NCI-H460 (cell line): ENCODE measurements around the gene TMEM135. TPM values are rescaled to one million over a fixed set of nuclear protein-coding genes. Genes with fewer than 3 reads are reported as not detected.
"Not testable (repeated sequence)": the region's sequence is repeated elsewhere in the genome, so short reads cannot be mapped to it uniquely, and the experiment has no call there.

ENCODE experiments used
- DNase-seq: peaks from one replicate; pipeline ENCODE4 v3.0.0-alpha.2; 2016; ENCODE audit warnings: low read depth; ENCODE audit errors: extremely low read depth
- total RNA-seq: library from RNA; depleted of rRNA; stranded (reverse); fragments of >200 nt; shearing (Covaris generic); gene quantifications from 2 replicates; pipeline ENCODE4 v1.2.3, GENCODE V29; 2014

Gene TMEM135
- total RNA-seq, 1 experiment from 2014 or later: 20.8 TPM

- DNase-seq: no peak
Observed at GRCh38 chr11:87136236-87136635, 98.5 kb downstream of the TMEM135 start.

GRCh38 chr11:87137711-87138110, 100.0 kb downstream of the TMEM135 start:
- no peak for DNase-seq

DNA sequence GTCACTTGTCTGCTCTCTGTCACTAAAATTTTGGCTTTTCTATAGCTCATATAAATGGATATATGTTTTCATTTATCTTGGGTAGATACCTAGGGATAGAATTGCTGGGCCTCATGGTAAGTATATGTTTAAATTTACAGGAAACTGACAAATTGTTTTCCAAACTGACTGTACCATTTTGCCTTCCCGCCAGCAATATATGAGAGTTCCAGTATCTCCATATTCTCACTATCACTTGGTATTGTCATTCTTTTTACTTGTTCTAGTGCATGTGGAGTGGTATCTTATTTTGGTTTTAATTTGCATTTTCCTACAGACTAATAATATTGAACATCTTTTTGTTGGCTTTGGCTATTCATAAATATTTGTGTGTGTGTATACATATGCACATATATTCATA, 101.7 kb downstream of the TMEM135 start:
- no peak for DNase-seq

- no peak for DNase-seq
Observed at GRCh38 chr11:87141322-87141721, 103.6 kb downstream of the TMEM135 start.

- DNase-seq: no peak
Observed at GRCh38 chr11:87141980-87142514, 104.3 kb downstream of the TMEM135 start.

GRCh38 chr11:87142594-87142993, 104.9 kb downstream of the TMEM135 start:
- DNase-seq: no peak

DNA sequence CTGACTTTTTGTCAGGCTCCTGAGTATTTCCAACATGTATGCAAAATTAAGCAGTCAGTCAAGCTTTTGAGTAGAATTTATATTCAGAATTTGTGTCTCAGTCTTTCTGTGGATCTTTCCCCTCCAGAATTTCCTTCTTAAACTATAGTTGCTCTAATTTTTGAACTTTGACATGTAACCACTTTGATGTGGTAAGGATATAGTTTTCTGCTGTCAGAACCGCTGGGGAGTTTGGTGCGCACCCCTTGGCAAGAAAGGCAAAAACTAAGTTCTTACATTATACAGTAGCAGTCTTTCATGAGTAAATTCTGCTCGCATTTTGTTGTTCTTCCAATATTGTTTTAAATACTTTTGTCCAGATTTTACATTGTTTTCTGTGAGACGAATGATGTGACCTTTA, 105.9 kb downstream of the TMEM135 start:
- DNase-seq: no peak

GRCh38 chr11:87144252-87144651, 106.5 kb downstream of the TMEM135 start:
- no peak for DNase-seq

- no peak for DNase-seq
Observed at GRCh38 chr11:87148749-87149148, 111.0 kb downstream of the TMEM135 start.

DNA sequence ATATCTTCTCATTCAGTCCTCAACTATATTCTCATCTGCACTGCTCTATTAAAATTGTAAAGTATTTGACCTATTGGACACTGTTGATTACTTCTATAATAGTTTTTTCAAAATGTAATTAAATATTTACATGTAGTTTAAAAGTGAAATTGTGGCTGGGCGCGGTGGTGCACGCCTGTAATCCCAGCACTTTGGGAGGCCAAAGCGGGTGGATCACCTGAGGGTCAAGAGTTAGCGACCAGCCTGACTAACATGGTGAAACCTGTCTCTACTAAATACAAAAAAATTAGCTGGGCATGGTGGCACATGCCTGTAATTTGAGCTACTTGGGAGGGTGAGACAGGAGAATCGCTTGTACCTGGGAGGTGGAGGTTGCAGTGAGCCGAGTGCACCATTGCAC, 112.0 kb downstream of the TMEM135 start:
- DNase-seq: not testable (repeated sequence)

GRCh38 chr11:87150936-87151335, 113.2 kb downstream of the TMEM135 start:
- DNase-seq: no peak

- DNase-seq: no peak
Observed at GRCh38 chr11:87154246-87154645, 116.5 kb downstream of the TMEM135 start.

DNA sequence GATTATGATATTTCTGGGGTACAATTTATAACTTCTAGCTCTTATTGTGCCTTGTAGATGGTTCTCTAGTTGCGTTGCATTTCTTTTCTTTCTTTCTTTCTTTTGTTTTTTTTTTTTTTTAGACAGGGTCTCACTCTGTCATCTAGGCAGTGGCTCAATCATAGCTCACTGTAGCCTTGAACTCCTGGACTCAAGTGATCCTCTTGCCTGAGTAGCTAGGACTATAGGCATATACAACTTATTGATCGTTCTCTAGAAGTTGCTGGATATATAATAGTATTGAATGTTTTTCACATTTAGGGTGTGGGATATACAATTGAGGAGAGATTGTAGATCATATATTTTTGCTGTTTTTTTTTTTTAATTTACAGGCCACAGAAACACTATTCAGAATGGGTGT, 119.2 kb downstream of the TMEM135 start:
- no peak for DNase-seq

GRCh38 chr11:87169076-87169475, 131.3 kb downstream of the TMEM135 start:
- not testable (repeated sequence) for DNase-seq

GRCh38 chr11:87173185-87174039, 135.7 kb downstream of the TMEM135 start:
- DNase-seq: peak; percentile 18

DNA sequence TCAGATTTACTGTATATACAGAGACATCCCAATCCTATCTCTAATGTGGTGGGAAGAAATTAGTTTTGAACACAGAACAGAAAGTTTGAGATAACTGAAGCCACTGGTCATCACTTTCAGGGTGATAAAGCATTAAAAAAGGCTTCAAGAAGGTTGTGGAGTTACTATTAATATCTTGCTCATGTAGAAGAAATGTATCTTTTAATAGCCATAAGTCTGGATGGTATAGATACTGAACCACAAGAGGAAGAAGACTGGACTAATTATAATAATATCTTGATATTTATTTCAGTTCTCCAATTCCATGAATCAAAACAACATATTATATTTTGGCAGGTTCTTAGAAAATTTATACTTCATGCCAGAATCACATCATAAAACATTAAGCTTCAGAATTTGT, 137.1 kb downstream of the TMEM135 start:
- no peak for DNase-seq

DNA sequence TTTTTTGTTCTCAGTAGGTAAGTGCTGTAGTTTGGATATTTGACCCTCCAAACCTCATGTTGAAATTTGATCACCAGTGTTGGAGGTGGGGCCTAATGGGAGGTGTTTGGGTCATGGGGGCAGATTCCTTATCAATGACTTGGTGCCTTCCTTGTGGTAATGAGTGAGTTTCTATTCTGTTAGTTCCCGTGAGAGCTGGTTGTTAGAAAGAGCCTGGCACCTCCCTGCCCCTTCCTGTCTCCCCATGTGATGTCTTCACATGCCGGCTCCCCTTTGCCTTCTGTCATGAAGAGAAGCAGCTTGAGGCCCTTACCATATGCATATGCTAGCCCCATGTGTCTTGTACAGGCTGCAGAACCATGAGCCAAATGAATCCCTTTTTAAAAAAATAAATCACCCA, 138.3 kb downstream of the TMEM135 start:
- no peak for DNase-seq

DNA sequence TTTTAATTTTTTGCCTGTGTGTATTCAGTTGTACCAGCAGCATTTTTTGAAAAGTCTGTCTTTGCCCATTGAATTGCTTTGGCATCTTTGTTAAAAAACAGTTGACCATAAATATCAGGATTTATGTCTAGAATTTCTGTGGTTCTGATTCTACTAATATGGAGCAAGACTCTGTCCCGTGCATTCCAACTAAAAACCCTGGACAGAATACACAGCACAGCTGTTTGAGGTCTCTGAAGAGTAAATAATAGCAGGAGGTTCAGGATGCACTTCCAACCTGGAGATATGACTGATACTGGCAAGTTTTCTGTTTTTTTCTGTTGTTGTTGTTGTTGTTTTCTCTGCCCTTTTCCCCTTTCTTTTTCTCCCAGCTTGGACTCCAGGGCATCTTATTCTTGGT, 141.9 kb downstream of the TMEM135 start:
- DNase-seq: no peak

- DNase-seq: no peak
Observed at GRCh38 chr11:87180742-87181141, 143.0 kb downstream of the TMEM135 start.

DNA sequence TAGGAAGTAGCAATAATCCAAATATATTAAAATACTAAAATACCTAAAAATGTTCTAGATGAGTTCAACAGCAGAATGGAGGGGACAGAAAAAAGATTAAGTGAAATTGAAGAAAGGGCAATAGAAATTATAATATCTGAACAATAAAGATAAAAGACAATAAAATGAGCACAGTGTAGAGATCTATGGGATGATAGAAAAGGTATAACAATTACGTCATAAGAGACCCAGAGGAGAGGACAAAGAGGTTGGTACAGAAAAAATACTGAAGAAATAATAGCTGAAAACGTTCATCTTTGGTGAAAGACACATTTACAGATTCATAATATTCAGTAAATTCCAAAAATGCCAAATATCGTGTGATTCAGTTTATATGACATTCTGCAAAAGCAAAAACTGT, 143.4 kb downstream of the TMEM135 start:
- no peak for DNase-seq

- DNase-seq: no peak
Observed at GRCh38 chr11:87185228-87185627, 147.5 kb downstream of the TMEM135 start.

GRCh38 chr11:87187076-87187475, 149.3 kb downstream of the TMEM135 start:
- no peak for DNase-seq
